ENCODE results near the gene EXOC3L4.
"Not testable (repeated sequence)": the region's sequence is repeated elsewhere in the genome, so short reads cannot be mapped to it uniquely, and the experiment has no call there.

The EXOC3L4 gene

DNA sequence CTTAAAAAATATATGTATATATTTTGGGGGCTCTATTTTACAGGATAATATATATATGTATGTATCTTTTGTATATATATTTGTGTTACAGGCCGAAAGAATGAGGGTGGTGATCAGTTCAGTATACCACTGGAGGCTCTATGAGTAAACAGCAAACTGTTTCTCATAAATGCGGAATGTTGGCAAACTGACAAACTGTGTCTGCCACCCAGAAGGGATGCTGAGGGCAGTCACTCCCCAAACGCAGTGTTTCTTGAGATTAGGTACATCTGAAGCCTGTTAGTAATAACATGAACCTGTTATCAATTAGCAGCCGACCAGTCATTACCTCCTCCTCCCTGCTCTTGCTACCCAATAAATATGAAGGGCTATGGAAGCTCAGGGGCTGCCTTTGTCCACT lies 49.6 kb downstream of the EXOC3L4 start:
- Mint-ChIP-seq H3K27ac (no peak overlapping the region), H3K4me1 (ENCODE audit: low read depth) (no peaks in the 10 kb centered on the region), H3K4me3 (no peak overlapping the region), H3K36me3 (ENCODE audit: low read depth) (no peaks in the 10 kb centered on the region), H3K9me3 (no peaks in the 10 kb centered on the region), H3K27me3 (peaks cover 42% of the 10 kb centered on the region)

DNA sequence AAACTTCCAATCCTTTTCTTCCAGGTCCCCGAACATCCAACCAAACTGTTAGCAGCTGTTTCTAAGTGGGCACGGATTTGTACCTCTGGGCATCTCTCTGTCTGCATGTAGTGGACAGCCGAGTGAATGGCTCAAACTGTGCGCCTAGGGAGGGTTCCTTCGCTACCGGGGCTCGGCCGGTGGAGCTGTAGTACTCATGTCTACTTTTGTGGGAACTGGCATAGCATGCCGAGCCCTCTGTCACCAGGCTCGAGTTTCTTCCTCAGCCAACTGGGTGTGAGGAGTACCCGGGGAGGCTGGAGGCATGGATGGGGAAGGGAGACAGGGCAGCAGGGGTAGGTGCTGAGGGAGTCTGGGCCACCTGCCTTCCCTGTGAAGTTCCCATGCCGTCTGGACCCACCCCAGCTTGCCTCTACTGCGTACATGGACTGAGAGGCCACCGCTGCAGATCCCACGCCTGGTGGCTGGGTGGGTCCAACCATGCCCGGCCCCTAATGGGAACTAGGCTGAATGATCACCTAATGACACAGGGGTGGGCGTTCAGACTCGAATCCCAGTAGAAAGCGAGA lies 51.7 kb downstream of the EXOC3L4 start:
- no peak overlapping the region for H3K27ac Mint-ChIP-seq
- H3K27me3 Mint-ChIP-seq, result peaks cover 38% of the 10 kb centered on the region
- H3K36me3 Mint-ChIP-seq (ENCODE audit: low read depth), result no peaks in the 10 kb centered on the region
- H3K9me3 Mint-ChIP-seq, result no peaks in the 10 kb centered on the region
- no peaks in the 10 kb centered on the region for H3K4me1 Mint-ChIP-seq (ENCODE audit: low read depth)
- H3K4me3 Mint-ChIP-seq, result no peak overlapping the region

DNA sequence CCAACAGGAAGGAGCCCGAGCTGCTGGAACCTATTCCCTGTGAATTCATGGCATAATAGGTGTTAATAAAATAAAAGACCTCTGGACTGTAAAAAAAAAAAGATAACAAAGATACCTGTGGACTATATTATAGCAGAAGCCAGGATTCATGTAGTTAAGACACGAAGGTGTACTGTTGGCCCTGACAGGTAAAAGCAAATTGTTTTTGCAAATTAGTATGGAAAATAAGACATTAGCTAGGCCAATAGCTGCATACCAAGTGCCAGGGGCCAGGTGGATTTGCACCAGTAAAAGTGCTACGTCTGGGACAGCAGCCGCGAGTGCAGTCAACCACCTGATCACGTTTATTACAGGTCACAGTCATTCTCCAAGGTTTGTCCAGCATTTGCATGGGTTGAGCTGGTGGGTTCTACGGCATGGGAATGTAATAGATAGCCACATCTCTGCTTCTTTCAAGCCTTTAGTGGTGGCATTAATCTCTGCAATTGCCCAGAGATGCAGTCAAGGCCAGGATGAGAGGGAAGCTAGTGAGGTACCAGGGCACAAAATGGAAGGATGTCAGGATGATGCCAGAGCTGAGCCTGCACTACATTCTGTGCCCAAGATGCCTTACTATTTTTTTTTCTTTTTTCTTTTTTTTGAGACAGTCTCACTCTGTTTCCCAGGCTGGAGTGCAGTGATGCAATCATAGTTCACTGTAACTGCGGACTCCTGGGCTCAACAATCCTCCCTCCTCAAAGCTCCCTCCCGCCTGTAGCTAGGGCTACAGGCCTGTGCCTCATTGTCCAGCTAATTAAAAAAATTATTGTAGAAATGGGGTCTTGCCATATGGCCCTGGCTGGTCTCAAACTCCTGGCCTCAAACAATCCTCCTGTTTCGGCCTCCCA lies 55.1 kb downstream of the EXOC3L4 start:
- Mint-ChIP-seq H3K4me1 (ENCODE audit: low read depth) (no peaks in the 10 kb centered on the region), H3K27me3 (peaks cover 12% of the 10 kb centered on the region), H3K36me3 (ENCODE audit: low read depth) (no peaks in the 10 kb centered on the region), H3K27ac (no peak overlapping the region), H3K4me3 (no peak overlapping the region), H3K9me3 (no peaks in the 10 kb centered on the region)

GRCh38 chr14:103151270-103151945 lies 56.9 kb downstream of the EXOC3L4 start:
- Mint-ChIP-seq H3K36me3 (ENCODE audit: low read depth) (no peaks in the 10 kb centered on the region), H3K9me3 (no peaks in the 10 kb centered on the region), H3K4me1 (ENCODE audit: low read depth) (no peaks in the 10 kb centered on the region), H3K27ac (no peak overlapping the region), H3K27me3 (peaks cover 8% of the 10 kb centered on the region), H3K4me3 (no peak overlapping the region)

- Mint-ChIP-seq H3K36me3 (ENCODE audit: low read depth) (no peaks in the 10 kb centered on the region), H3K27ac (no peak overlapping the region), H3K4me1 (ENCODE audit: low read depth) (no peaks in the 10 kb centered on the region), H3K27me3 (peaks cover 4% of the 10 kb centered on the region), H3K4me3 (no peak overlapping the region), H3K9me3 (no peaks in the 10 kb centered on the region)
Observed at GRCh38 chr14:103155010-103155409, 60.5 kb downstream of the EXOC3L4 start.

DNA sequence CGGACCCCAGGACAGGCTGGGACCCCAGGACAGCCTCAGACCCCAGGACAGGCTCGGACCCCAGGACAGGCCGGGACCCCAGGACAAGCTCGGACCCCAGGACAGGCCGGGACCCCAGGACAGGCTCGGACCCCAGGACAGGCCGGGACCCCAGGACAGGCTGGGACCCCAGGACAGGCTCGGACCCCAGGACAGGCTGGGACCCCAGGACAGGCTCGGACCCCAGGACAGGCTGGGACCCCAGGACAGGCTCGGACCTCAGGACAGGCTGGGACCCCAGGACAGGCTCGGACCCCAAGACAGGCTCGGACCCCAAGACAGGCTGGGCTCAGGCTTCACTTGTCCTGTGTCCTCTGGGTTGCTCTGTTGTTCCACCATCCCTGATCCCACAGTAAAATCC lies 60.9 kb downstream of the EXOC3L4 start:
- H3K4me1 Mint-ChIP-seq (ENCODE audit: low read depth); H3K27me3 Mint-ChIP-seq; H3K36me3 Mint-ChIP-seq (ENCODE audit: low read depth); H3K9me3 Mint-ChIP-seq; H3K4me3 Mint-ChIP-seq; H3K27ac Mint-ChIP-seq: not testable (repeated sequence)

DNA sequence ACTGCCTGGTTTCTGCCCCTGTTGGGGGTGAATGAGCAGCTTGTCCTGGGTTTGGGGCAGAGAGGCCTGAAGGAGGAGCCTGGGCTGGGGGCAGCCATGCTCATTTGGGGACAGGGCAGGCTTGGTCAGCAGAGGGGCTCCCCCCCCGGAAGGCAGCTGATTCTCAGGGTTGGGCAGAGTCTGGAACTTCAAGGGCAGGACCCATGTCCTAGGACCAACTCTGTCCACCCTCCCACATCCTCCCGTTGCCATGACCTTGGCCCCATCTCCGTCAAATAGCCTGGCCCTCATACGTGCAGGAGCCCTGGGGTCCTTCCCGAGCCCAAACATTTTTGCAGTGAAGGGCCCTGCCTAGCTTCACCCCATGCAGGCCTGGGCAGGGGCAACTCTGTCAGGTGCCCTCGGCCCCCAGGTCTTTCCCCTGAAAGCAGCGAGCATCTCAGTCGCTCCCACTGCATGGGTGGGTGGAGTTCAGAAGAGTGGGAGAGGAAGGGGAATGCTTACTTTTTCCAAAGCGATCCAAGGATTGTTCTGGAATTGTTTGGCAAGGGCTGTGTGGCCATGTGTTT lies 61.4 kb downstream of the EXOC3L4 start:
- H3K4me3 Mint-ChIP-seq, result no peak overlapping the region
- no peaks in the 10 kb centered on the region for H3K4me1 Mint-ChIP-seq (ENCODE audit: low read depth)
- H3K9me3 Mint-ChIP-seq, result no peaks in the 10 kb centered on the region
- H3K27ac Mint-ChIP-seq, result no peak overlapping the region
- H3K36me3 Mint-ChIP-seq (ENCODE audit: low read depth), result no peaks in the 10 kb centered on the region
- peaks cover under 1% of the 10 kb centered on the region for H3K27me3 Mint-ChIP-seq

DNA sequence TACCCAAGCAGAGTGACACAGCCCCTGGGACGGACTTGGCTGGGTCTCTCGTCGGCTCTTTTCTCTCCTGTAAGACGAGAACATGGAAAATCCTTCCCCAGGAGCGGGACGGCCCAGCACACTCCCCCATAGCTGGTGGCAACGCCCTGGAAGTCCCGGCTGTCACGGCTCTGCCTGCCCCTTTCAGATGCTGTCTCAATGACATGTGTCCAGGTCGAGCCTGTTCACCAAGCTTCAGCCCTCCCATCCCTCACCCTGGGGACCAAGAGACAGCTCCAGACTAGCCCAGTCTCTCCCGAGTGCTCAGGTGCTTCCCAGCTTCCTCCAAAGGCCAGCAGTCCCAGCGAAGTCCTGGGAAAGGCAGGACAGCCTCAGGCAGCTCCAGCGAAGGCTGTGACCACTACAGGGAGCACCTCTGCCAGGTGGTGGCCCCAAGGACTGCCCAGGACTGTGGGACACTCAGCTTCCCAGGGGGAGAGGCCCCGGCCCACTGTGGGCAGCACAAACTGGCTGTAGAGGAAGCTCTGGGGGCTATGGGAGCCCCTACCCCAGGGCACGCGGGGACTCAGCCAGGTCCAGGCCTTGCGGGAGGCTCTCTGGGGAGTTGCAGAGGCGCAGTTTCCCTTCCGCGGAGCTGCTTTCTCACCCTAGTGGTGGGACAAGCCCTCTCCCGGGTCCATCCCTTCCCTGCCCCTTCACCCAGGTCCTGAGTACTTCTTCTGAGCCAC lies 62.3 kb downstream of the EXOC3L4 start:
- H3K9me3 Mint-ChIP-seq, result no peaks in the 10 kb centered on the region
- no peak overlapping the region for H3K27ac Mint-ChIP-seq
- no peaks in the 10 kb centered on the region for H3K36me3 Mint-ChIP-seq (ENCODE audit: low read depth)
- H3K4me3 Mint-ChIP-seq, result no peak overlapping the region
- H3K4me1 Mint-ChIP-seq (ENCODE audit: low read depth), result no peaks in the 10 kb centered on the region
- no peaks in the 10 kb centered on the region for H3K27me3 Mint-ChIP-seq

DNA sequence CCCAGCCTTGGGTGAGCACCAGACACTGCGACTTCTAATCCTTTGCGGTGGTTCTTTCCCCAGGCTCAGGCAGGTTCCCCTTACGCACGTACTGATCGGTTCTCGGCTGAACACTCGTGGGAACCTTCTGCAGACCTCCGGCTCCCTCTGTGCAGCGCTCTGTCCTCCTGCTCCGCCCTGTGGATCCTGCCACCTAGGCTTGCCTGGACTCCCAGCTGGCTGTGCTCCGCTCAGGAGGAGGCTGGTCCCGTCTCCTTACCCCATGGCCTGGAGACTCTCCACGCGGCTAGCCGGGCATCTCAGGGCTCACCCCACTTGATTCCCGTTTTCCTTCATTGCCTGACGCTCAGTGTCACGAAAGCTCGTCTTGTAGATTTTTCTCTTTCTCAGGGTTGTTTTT lies 63.4 kb downstream of the EXOC3L4 start:
- no peak overlapping the region for H3K27ac Mint-ChIP-seq
- no peaks in the 10 kb centered on the region for H3K4me1 Mint-ChIP-seq (ENCODE audit: low read depth)

GRCh38 chr14:103158688-103159087 lies 64.2 kb downstream of the EXOC3L4 start:
- no peaks in the 10 kb centered on the region for H3K4me1 Mint-ChIP-seq (ENCODE audit: low read depth)
- H3K36me3 Mint-ChIP-seq (ENCODE audit: low read depth), result no peaks in the 10 kb centered on the region
- H3K27ac Mint-ChIP-seq, result no peak overlapping the region
- no peak overlapping the region for H3K4me3 Mint-ChIP-seq
- no peaks in the 10 kb centered on the region for H3K9me3 Mint-ChIP-seq
- no peaks in the 10 kb centered on the region for H3K27me3 Mint-ChIP-seq

More for the DNA sequence above, 63.4 kb downstream of the EXOC3L4 start:
- Mint-ChIP-seq H3K4me3 (no peak overlapping the region), H3K9me3 (no peaks in the 10 kb centered on the region), H3K36me3 (ENCODE audit: low read depth) (no peaks in the 10 kb centered on the region), H3K27me3 (no peaks in the 10 kb centered on the region)
